K562 (cell line): ENCODE measurements around the gene CYSRT1. TPM values are rescaled to one million over a fixed set of nuclear protein-coding genes. Genes with fewer than 3 reads are reported as not detected.
A peak's percentile ranks its signal among the peaks of the same experiment; 100 is the strongest.

Experiments used
- ATF2 ChIP-seq: sonication (generic); formaldehyde crosslinking; IDR thresholded peaks from 2 replicates; pipeline ENCODE4 v1.8.1; 2022; ENCODE audit warnings: missing genetic modification reagents
- CSDE1 ChIP-seq, 2 experiments: fragments of 450-650 bp; IDR thresholded peaks; 2 replicates each; pipeline ENCODE4 v1.6.1; 2016; ENCODE audit warnings: mild to moderate bottlenecking in 1 of 2
- ELF1 ChIP-seq: fragments of 200-800 bp; sonication (Bioruptor generic); IDR thresholded peaks from 2 replicates; pipeline ENCODE4 v1.6.1; 2016; ENCODE audit warnings: missing genetic modification characterization, missing compliant biosample characterization
- GMEB1 ChIP-seq: fragments of 250-450 bp; sonication (Bioruptor Pico); IDR thresholded peaks from 2 replicates; pipeline ENCODE4 v1.4.0; 2020; ENCODE audit warnings: mild to moderate bottlenecking
- HDAC8 ChIP-seq: fragments of 450-650 bp; IDR thresholded peaks from 2 replicates; pipeline ENCODE4 v1.6.1; 2016; ENCODE audit warnings: mild to moderate bottlenecking, missing genetic modification characterization, moderate library complexity, missing compliant biosample characterization
- KAT7 ChIP-seq: sonication (generic); formaldehyde crosslinking; IDR thresholded peaks from 2 replicates; pipeline ENCODE4 v1.8.0; 2022; ENCODE audit warnings: missing genetic modification reagents, mild to moderate bottlenecking, borderline replicate concordance
- MAX ChIP-seq: sonication (generic); formaldehyde crosslinking; IDR thresholded peaks from 2 replicates; pipeline ENCODE4 v1.9.0; 2022; ENCODE audit warnings: mild to moderate bottlenecking, missing genetic modification reagents
- MXI1 ChIP-seq: IDR thresholded peaks from 2 replicates; pipeline ENCODE4 v1.6.1; 2011; ENCODE audit warnings: low read depth, mild to moderate bottlenecking, improper control_type of control experiment, low read length
- SMAD4 ChIP-seq: fragments of 250-450 bp; sonication (Bioruptor Pico); conservative IDR thresholded peaks from 2 replicates; pipeline ENCODE4 v1.8.0; 2021; ENCODE audit warnings: inconsistent platforms, mild to moderate bottlenecking, moderate library complexity
- TOE1 ChIP-seq, 2 experiments: fragments of 450-650 bp in 1 of 2; sonication (generic) in 1 of 2; formaldehyde crosslinking in 1 of 2; IDR thresholded peaks; 2 replicates each; pipeline versions ENCODE4 v1.7.1 to v1.8.0; 2016 to 2022; ENCODE audit warnings: borderline replicate concordance in 2 of 2, mild to moderate bottlenecking in 2 of 2, antibody characterized with exemption in 1 of 2, inconsistent platforms in 1 of 2, low read depth in 1 of 2, missing genetic modification reagents in 1 of 2, moderate library complexity in 1 of 2
- ZBTB1 ChIP-seq: sonication (generic); formaldehyde crosslinking; IDR thresholded peaks from 2 replicates; pipeline ENCODE4 v1.8.1; 2023; ENCODE audit warnings: missing genetic modification reagents, low read depth, mild to moderate bottlenecking, borderline replicate concordance
- ZEB2 ChIP-seq: fragments of 450-650 bp; IDR thresholded peaks from 2 replicates; pipeline ENCODE4 v1.6.1; 2016
- ZNF395 ChIP-seq: fragments of 200-800 bp; sonication (Bioruptor generic); IDR thresholded peaks from 2 replicates; pipeline ENCODE4 v1.6.1; 2017; ENCODE audit warnings: missing genetic modification characterization, missing compliant biosample characterization
- polyA plus RNA-seq, 8 experiments: library from polyadenylated mRNA; depleted of rRNA in 4 of 8; stranded (reverse) in 5 of 8; unstranded in 3 of 8; fragments of >200 nt; fragmentation: Nextera tagmentation in 2 of 8; fragmentation: Illumina TruSeq in 1 of 8; extraction: Ambion mirVana in 2 of 8; extraction: Trizol in 1 of 8; gene quantifications; 2 replicates each; pipeline versions ENCODE4 v1.2.1 to v1.2.3, GENCODE V29; 2011 to 2014; ENCODE audit warnings: inconsistent platforms in 1 of 8, missing spikeins in 1 of 8
- total RNA-seq, 7 experiments: library from RNA; depleted of rRNA in 6 of 7; stranded (reverse); fragments of >200 nt in 6 of 7; fragmentation: Illumina TruSeq in 2 of 7; extraction: Trizol in 2 of 7; gene quantifications; 2 replicates each; pipeline versions ENCODE4 v1.2.1 to v1.2.3, GENCODE V29; 2011 to 2021; ENCODE audit warnings: low replicate concordance in 1 of 7
- TF ChIP-seq, protein P1 (sequence below): fragments of 450-650 bp; formaldehyde crosslinking; IDR thresholded peaks from 2 replicates; pipeline ENCODE4 v1.4.0; 2020; ENCODE audit warnings: mild to moderate bottlenecking, moderate library complexity

Gene CYSRT1
- total and polyA plus RNA-seq, 9 of the 15 experiments (the other 6 are each of a cell fraction or from before 2014, with no cell fraction given), result 0.04 to 1.4 (median 0.42) TPM; not detected in 3

DNA sequence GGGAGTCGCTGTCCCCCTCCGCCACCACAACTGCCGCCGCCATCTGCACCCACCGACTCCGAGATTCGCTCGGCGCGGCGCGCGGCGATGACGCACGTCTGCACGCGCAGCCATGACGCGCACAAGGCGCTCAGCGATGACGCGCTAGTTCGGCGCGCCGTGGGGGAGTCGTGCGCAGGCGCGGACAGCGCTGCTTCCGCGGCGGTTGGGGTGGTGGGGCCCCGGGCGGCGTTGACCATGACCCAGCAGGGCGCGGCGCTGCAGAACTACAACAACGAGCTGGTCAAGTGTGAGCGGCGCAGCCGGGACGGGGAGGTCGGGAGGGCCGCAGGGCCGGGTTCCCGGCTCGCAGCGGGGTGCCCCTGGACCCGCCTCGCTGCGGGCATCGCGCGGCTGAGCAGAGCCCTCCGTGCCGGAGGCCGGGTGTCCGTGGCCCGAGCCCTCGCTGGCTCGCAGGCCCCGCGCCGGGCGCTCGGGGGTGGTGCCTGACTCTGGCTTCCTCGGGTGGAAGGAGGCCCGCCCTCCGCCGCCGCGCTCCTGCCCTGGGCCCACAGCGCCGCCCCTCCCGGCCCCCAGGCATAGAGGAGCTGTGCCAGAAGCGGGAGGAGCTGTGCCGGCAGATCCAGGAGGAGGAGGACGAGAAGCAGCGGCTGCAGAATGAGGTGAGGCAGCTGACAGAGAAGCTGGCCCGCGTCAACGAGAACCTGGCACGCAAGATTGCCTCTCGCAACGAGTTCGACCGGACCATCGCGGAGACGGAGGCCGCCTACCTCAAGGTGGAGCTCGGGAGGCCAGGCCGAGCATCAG is 36.3 kb upstream of the CYSRT1 start, which contains the start of the genes ANAPC2 and SSNA1 (continued):
- 0 out of 2 replicates have a peak, but pooled peaks have one; percentile 56 for TF ChIP-seq KAT7 (CRISPR knock-in tag)
- TF ChIP-seq SMAD4 (CRISPR knock-in tag), result peak; percentile 68; the same call in 1 of the 2 replicates
- TF ChIP-seq ELF1 (tag), result peak; percentile 74
- peak; percentile 66; the same call in 1 of the 2 replicates for TF ChIP-seq ZEB2
- peak; percentile 85 for TF ChIP-seq GMEB1 (CRISPR knock-in tag)
- TF ChIP-seq MXI1, result peak; percentile 52; the same call in 1 of the 2 replicates
- 0 out of 2 replicates have a peak, but pooled peaks have one; percentile 30 for TF ChIP-seq HDAC8 (tag)
- TF ChIP-seq TOE1 (IDR thresholded peaks at IDR 0.05; ENCODE audit: borderline replicate concordance), result 0 out of 2 replicates have a peak, but pooled peaks have one; percentile 19
- no peak; the same call in none of the 2 replicates for TF ChIP-seq TOE1 (CRISPR knock-in tag; IDR thresholded peaks at IDR 0.05; ENCODE audit: borderline replicate concordance, low read depth)
- TF ChIP-seq ATF2, result 0 out of 2 replicates have a peak, but pooled peaks have one; percentile 62
- TF ChIP-seq MAX, result peak; percentile 85
- TF ChIP-seq, protein P1, sequence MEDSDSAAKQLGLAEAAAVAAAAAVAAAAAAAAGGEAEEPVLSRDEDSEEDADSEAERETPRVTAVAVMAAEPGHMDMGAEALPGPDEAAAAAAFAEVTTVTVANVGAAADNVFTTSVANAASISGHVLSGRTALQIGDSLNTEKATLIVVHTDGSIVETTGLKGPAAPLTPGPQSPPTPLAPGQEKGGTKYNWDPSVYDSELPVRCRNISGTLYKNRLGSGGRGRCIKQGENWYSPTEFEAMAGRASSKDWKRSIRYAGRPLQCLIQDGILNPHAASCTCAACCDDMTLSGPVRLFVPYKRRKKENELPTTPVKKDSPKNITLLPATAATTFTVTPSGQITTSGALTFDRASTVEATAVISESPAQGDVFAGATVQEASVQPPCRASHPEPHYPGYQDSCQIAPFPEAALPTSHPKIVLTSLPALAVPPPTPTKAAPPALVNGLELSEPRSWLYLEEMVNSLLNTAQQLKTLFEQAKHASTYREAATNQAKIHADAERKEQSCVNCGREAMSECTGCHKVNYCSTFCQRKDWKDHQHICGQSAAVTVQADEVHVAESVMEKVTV (CRISPR knock-in tag), result peak; percentile 41; the same call in 1 of the 2 replicates
- TF ChIP-seq ZBTB1 (CRISPR knock-in tag), result no peak
- TF ChIP-seq ZNF395, result 0 out of 2 replicates have a peak, but pooled peaks have one; percentile 51
- TF ChIP-seq CSDE1 (IDR thresholded peaks at IDR 0.05), result peak in 1 of 2 experiments; percentile 98; a peak in 1 of 4 replicates
